Activated T-cell treated with anti-CD3 and anti-CD28 coated beads, Interleukin-2, amount 50 U/mL, for 24 hours (primary cell): ENCODE measurements around the gene ISYNA1.
"Not testable (repeated sequence)": the region's sequence is repeated elsewhere in the genome, so short reads cannot be mapped to it uniquely, and the experiment has no call there.

ENCODE experiments used
- DNase-seq: peaks from one replicate; pipeline ENCODE4 v3.0.0-alpha.2; 2020
- H3K27ac Mint-ChIP-seq: 2 replicates; pipeline ENCODE4 v1.8.0; 2020; ENCODE audit warnings: mild to moderate bottlenecking, mixed read lengths
- H3K27me3 Mint-ChIP-seq: 2 replicates; pipeline ENCODE4 v1.8.0; 2020; ENCODE audit warnings: mixed read lengths
- H3K36me3 Mint-ChIP-seq: 2 replicates; pipeline ENCODE4 v1.8.0; 2020; ENCODE audit warnings: low read depth, mixed read lengths
- H3K4me1 Mint-ChIP-seq: 2 replicates; pipeline ENCODE4 v1.8.0; 2020; ENCODE audit warnings: low read depth, mixed read lengths
- H3K4me3 Mint-ChIP-seq: 2 replicates; pipeline ENCODE4 v1.8.0; 2020; ENCODE audit warnings: mild to moderate bottlenecking, moderate library complexity, mixed read lengths
- H3K9me3 Mint-ChIP-seq: 2 replicates; pipeline ENCODE4 v1.8.0; 2020; ENCODE audit warnings: mixed read lengths

Gene ISYNA1

DNA sequence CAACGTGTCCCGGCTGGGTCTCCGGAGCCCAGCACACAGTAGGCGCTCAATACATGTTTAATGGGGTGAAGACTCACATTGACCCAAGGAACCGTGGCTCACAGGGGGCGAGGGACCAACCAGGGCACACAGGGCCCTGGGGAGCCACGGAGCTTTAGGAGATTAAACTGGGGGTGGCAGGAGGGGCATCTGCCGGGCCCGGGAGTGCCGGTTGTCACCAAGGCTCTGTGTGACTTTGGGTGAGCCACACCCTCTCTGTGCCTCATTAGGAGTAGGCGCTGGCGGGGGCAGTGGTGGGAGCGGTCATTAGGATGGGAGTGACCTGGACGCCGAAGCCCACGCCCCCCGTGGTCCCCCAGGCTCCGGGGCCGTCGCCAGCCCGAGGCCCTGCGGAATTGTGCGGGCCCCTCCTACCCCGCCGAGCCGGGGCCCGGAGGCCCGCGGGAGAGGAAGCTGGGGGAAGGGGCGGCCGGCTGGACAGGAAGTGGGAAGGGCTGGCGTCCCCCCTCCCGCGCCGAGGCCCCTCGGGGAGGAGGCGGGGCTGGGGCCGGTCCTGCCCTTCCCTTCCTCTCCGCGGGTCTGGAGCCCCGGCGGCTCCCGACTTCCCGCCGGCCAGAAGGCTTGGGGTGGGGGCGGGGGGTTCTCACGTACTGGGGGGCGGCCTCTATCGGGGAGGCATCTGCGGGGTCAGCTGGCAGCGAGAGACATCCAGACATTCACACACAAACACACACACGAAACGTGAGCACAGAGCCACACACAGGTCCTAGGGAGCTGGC is 20.5 kb downstream of the ISYNA1 start:
- Mint-ChIP-seq H3K4me3 (peak overlapping the region; percentile 75), H3K36me3 (peaks cover 19% of the 10 kb centered on the region), H3K27ac (peak overlapping the region; percentile 80), H3K9me3 (no peaks in the 10 kb centered on the region), H3K4me1 (peaks cover 66% of the 10 kb centered on the region), H3K27me3 (peaks cover 54% of the 10 kb centered on the region)
- DNase-seq, result peak; percentile 66

DNA sequence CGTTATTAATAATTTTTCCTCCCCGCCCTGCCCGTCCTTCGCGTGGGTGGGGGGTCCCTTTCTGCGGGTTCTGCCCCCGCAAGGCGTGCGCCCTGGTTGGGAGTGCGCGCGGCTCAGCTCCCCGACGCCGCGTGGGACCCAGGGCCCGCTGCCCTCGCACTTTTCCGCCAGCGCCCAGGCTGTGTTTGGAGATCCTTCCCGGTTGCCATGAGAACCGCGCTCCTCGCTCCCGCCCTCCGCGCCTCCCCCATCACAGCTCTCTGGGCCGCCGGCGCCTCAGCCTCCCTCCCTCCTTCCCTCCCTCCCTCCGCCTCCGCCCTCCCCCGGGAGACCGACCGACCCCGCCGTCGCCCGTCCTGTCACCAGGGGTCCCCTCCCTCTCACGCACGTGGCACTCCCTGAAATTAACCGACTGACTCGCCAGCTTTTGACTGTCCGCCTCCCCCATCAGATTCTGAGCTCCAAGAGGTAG is 21.1 kb downstream of the ISYNA1 start:
- peaks cover 60% of the 10 kb centered on the region for H3K4me1 Mint-ChIP-seq
- no peaks in the 10 kb centered on the region for H3K9me3 Mint-ChIP-seq
- peaks cover 54% of the 10 kb centered on the region for H3K27me3 Mint-ChIP-seq
- peak overlapping the region; percentile 80 for H3K27ac Mint-ChIP-seq
- DNase-seq, result no peak
- H3K4me3 Mint-ChIP-seq, result peak overlapping the region; percentile 70
- H3K36me3 Mint-ChIP-seq, result peaks cover 15% of the 10 kb centered on the region

DNA sequence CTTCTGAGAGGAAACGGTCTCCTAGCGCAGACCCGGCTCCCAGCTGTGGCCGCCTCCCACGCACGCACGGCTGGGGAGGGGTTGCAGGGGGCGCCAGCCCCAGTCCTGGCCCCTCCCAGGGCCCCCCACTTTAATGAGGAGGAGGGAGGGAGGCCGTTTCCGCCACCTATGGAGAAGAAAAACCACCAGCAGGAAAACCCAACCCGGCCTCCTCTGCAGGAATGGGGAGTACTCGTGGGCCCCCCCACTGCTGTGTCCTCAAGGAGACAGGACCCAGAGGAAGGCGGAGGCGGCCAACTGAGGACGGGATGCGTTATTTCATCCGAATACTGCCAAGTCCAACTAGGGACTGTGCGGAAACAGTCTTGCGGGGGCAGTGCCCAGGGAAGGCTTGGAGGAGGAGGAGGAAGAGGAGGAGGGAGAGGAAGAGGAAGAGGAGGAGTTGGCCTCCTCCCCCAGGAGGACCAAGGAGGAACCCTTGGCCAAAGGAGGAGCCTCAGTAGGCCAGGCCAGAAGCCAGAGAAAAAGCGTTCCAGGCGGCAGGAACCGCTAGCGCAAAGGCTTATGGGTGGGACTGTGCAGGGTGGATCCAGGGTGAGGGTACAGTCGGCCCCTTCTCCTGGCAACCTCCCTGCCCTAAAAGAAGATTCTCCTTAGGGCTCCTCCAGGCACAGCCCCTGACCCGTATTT is 22.6 kb downstream of the ISYNA1 start:
- H3K27me3 Mint-ChIP-seq, result peaks cover 57% of the 10 kb centered on the region
- H3K27ac Mint-ChIP-seq, result peak overlapping the region; percentile 41
- peak overlapping the region; percentile 45 for H3K4me3 Mint-ChIP-seq
- H3K9me3 Mint-ChIP-seq, result no peaks in the 10 kb centered on the region
- peak; percentile 34 for DNase-seq
- peaks cover 48% of the 10 kb centered on the region for H3K4me1 Mint-ChIP-seq
- H3K36me3 Mint-ChIP-seq, result peaks cover 5% of the 10 kb centered on the region

DNA sequence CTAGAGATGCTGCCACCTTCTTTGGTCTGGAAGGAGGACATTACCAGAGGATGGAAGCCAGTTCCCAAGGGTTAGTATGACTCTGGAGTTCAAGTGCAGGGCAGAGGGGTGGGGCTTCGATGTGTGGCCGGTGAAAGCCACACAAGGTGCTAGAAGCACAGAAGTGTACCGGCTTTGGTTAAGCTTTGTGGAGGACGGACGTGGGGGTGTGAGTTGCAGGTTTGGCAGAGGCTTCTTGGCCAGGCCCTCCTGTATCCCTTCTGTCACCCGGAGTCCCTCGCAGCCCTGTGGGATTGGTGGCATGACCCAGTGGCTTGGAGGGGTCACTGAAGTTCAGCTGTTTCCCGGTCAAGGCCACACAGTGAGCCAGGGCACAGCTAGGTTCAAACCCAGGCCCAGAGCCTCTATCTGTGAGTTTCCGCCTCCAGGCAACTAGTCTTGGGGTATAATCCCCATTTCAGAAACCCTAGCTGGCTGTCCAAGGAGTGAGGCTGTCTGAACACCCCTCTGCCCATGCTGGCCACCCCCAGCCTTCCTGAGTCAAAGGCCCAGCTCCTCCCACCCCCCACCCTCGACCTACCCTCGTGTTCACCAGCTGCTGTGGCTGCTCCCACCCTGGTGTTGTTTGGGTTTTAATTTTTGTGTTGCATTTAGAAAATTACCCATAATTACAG is 23.3 kb downstream of the ISYNA1 start:
- H3K27me3 Mint-ChIP-seq, result peaks cover 57% of the 10 kb centered on the region
- peak; percentile 31 for DNase-seq
- no peaks in the 10 kb centered on the region for H3K9me3 Mint-ChIP-seq
- H3K36me3 Mint-ChIP-seq, result no peaks in the 10 kb centered on the region
- H3K4me1 Mint-ChIP-seq, result peaks cover 47% of the 10 kb centered on the region
- no peak overlapping the region for H3K4me3 Mint-ChIP-seq
- H3K27ac Mint-ChIP-seq, result peak overlapping the region; percentile 52

DNA sequence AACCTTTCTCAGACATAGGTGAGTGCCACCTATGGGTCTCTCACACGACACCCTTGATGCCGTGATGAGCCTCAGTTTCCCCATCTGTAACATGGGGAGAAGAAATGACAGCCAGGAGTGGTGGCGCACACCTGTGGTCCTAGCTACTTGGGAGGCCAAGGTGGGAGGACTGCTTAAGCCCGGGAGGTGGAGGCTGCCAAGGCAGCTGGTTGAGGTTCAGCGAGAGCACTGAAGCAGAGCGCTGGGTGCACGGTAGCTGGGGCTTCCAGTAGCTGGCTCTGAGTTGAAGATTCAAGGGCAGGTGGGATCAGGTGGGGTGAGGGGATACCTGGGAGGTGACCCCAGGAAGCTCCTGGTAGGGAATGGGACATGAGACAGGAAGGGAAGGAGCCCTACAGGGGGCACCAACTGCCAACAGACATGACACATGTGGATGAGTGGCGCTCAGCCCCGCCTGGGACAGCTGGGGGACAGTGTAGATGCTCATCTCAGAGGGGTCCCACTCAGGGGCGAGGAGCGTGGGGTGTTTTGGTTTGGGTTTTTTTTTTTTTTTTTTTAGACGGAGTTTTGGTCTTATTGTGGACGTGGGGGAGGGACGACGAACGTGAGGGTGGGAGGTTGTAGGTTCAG is 25.2 kb downstream of the ISYNA1 start:
- Mint-ChIP-seq H3K27ac (no peak overlapping the region), H3K4me1 (peaks cover 34% of the 10 kb centered on the region), H3K4me3 (no peak overlapping the region), H3K36me3 (no peaks in the 10 kb centered on the region), H3K27me3 (peaks cover 44% of the 10 kb centered on the region), H3K9me3 (no peaks in the 10 kb centered on the region)
- DNase-seq, result no peak

DNA sequence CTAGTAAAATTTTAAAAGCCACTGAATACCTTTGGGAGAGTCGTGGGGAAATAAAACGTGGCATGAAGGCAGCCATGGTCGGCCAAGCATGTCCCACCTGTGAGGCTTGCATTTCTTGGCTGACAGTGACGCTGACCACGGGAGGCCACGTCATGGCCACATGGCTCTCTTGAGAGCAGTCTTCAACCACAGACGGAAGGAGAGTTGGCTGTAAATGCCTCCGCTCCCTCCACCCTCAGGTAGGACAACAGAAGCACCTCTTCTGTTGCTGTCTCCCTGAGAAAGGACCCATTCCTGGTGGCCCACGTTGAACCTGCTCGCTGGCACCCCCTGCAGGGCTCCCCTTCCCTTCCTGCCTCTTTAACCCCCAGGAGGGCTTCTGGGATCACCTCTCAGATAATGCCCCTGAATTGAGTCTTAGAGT is 29.9 kb downstream of the ISYNA1 start:
- no peak for DNase-seq
- H3K4me3 Mint-ChIP-seq, result no peak overlapping the region
- no peaks in the 10 kb centered on the region for H3K36me3 Mint-ChIP-seq
- H3K9me3 Mint-ChIP-seq, result no peaks in the 10 kb centered on the region
- H3K27me3 Mint-ChIP-seq, result peaks cover 10% of the 10 kb centered on the region
- H3K4me1 Mint-ChIP-seq, result peaks cover 4% of the 10 kb centered on the region
- H3K27ac Mint-ChIP-seq, result no peak overlapping the region

DNA sequence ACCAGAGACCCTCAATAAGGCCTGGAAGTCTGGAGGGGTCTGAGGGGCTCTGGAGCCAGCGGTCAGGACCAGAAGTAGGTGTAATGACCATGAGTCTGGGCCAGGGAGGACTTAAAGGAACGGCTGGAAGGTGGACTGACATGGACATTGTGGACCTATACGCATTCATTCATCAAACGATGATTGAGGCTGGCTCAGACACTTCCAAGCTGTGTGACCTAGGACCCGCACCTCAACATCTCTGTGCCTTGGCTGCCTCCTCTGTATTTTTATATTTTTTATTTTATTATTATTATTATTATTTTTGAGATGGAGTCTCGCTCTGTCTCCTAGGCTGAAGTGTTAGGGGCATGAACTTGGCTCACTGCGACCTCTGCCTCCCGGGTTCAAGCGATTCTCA is 31.2 kb downstream of the ISYNA1 start:
- peaks cover 4% of the 10 kb centered on the region for H3K4me1 Mint-ChIP-seq
- H3K4me3 Mint-ChIP-seq, result no peak overlapping the region
- no peak overlapping the region for H3K27ac Mint-ChIP-seq
- H3K27me3 Mint-ChIP-seq, result peaks cover 3% of the 10 kb centered on the region
- no peak for DNase-seq
- H3K36me3 Mint-ChIP-seq, result no peaks in the 10 kb centered on the region
- no peaks in the 10 kb centered on the region for H3K9me3 Mint-ChIP-seq

DNA sequence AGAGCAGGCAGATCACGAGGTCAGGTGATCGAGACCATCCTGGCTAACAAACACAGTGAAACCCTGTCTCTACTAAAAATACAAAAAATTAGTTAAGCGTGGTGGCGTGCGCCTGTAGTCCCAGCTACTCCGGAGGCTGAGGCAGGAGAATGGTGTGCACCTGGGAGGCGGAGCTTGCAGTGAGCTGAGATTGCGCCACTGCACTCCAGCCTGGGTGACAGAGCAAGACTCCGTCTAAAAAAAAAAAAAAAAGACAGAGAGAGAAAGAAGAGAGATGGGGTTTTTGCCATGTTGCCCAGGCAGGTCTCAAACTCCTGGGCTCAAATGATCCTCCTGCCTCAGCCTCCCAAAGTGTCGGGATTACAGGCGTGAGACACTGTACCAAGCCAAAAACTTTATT is 32.2 kb downstream of the ISYNA1 start:
- not testable (repeated sequence) for DNase-seq, H3K4me3 Mint-ChIP-seq, H3K36me3 Mint-ChIP-seq, H3K4me1 Mint-ChIP-seq, H3K9me3 Mint-ChIP-seq, H3K27me3 Mint-ChIP-seq, H3K27ac Mint-ChIP-seq

DNA sequence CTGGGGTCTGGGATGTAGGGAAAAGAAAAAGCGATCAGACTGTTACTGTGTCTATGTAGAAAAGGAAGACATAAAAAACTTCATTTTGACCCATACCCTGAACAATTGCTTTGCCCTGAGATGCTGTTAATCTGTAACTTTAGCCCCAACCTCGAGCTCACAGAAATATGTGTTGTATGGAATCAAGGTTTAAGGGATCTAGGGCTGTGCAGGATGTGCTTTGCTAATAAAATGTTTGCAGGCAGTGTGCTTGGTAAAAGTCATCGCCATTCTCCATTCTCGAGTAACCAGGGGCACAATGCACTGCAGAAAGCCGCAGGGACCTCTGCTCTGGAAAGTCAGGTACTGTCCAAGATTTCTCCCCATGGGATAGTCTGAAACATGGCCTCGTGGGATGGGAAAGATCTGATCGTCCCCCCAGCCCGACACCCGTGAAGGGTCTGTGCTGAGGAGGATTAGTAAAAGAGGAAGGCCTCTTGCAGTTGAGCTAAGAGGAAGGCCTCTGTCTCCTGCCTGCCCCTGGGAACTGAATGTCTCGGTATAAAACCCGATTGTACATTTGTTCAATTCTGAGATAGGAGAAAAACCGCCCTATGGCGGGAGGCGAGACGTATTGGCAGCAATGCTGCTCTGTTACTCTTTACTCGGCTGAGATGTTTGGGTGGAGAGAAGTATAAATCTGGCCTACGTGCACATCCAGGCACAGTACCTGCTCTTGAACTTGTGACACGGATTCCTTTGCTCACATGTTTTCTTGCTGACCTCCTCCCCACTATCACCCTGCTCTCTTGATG is 35.3 kb downstream of the ISYNA1 start:
- DNase-seq, H3K4me3 Mint-ChIP-seq, H3K4me1 Mint-ChIP-seq, H3K27ac Mint-ChIP-seq, H3K9me3 Mint-ChIP-seq, H3K36me3 Mint-ChIP-seq: not testable (repeated sequence)
- peaks cover 13% of the 10 kb centered on the region for H3K27me3 Mint-ChIP-seq

DNA sequence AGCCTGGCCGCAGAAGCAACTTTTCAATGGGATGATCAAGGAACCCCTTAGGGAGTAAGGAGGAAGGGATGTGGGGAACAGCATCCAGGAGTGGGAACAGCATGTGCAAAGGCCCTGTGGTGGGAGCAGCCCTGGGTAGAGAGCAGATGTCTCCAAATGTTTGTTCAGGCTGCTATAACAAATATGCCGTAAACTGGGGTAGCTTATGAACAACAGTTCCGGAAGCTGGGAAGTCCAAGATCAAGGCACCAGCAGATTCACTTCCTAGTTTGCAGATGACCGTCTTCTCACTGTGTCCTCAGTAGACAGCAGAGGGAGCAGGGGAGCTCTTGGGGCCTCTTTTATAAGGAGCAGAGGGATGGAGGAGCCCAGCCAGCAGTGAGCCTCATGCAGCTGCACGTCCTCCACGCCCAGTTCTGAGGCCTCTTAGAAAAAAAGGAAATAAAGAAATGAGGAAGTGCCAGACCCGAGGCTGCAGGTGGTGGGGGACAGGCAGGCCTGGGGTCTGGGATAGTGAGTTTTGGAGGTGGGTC is 36.3 kb downstream of the ISYNA1 start:
- no peak overlapping the region for H3K4me3 Mint-ChIP-seq
- peaks cover 19% of the 10 kb centered on the region for H3K27me3 Mint-ChIP-seq
- H3K36me3 Mint-ChIP-seq, result no peaks in the 10 kb centered on the region
- no peak overlapping the region for H3K27ac Mint-ChIP-seq
- peaks cover 4% of the 10 kb centered on the region for H3K4me1 Mint-ChIP-seq
- no peaks in the 10 kb centered on the region for H3K9me3 Mint-ChIP-seq
- DNase-seq, result no peak

DNA sequence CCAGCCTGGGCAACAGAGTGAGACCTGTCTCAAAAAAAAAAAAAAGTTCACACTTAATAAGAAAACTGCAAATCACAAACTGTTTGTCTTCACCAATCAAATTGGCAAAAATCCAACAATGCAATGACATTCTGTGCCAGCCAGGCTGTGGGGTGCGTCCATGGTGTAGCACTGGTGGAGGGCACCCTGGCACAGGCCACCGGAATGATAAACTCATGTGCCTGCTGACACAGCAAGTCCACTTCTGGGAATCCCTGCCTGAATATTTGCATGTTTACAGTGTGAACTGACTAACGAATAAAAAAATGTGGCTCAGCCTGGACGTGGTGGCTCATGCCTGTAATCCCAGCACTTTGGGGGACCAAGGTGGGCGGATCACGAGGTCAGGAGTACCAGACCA is 38.9 kb downstream of the ISYNA1 start:
- Mint-ChIP-seq H3K4me1 (peaks cover 4% of the 10 kb centered on the region), H3K27ac (no peak overlapping the region), H3K36me3 (no peaks in the 10 kb centered on the region), H3K27me3 (peaks cover 34% of the 10 kb centered on the region), H3K4me3 (no peak overlapping the region), H3K9me3 (no peaks in the 10 kb centered on the region)
- no peak for DNase-seq

DNA sequence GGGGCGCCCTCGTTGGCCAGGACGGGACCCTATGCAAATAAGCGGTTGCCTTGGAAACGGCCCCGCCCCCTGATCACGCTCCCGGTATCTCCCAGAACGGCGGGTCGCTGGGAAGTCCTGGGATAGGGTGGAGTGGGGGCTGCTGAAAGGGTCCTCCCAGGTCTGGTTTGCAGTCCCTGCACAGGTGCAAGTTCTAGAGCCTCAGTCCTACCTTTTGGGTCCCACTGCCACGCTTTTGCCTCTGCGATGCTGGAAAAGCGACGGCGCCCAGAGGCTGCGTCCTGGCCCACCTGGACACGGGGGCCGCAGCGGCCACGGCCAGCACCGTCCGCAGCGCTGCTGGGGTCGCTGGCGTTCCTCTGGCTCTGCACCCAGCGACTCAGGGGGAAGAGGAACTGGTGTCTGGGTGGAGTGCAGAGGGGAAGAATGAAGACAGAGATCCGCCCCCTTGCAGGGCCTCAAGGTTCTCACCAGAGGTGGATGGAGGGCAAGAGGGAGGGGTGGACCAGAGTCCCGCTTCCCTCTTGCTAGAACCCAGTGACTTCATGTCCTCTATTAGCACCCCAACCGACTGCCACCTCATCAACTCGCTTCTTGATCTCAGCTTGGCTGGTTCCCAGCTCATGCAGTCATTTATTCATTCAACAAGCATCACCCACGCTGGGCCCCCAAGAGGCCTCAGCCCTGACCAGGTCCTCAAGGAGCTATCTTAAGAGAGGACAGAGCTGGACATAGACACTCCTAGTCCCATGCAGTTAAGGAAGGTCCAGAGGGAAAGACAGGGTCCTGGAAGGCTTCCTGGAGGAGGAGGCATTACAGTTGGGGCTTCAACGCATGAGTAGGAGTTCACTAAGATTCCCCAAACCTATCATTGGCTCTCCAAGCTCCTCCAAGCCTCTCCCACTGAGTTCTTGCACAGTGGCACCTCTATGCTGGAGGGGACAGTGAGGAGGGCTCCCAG is 40.4 kb downstream of the ISYNA1 start, which contains the start of gene LRRC25:
LRRC25 (minus strand) TSS at position 381 of the 961 bp plus-strand sequence. CDS start 659 bp downstream, outside the sequence.
- no peaks in the 10 kb centered on the region for H3K36me3 Mint-ChIP-seq
- no peak within 1 kb of the TSS for H3K27ac Mint-ChIP-seq
- H3K4me3 Mint-ChIP-seq, result no peak within 1 kb of the TSS
- peaks cover 4% of the 10 kb centered on the region for H3K4me1 Mint-ChIP-seq
- H3K9me3 Mint-ChIP-seq, result no peaks in the 10 kb centered on the region
- H3K27me3 Mint-ChIP-seq, result peaks cover 46% of the 10 kb centered on the region
- no peak for DNase-seq
